HepG2 (cell line): ENCODE results near the gene CGB8.

Experiments used
- EP300 ChIP-seq, 3 experiments: sonication (generic) in 1 of 3; formaldehyde crosslinking in 1 of 3; IDR thresholded peaks; 2 replicates each; pipeline versions ENCODE4 v1.5.1 to v1.6.1; 2011 to 2020; ENCODE audit warnings: low read depth in 2 of 3, low read length in 2 of 3, borderline replicate concordance in 1 of 3, improper control_type of control experiment in 1 of 3, mild to moderate bottlenecking in 1 of 3, missing genetic modification reagents in 1 of 3, moderate library complexity in 1 of 3
- TF ChIP-seq, protein P1 (sequence below): sonication (generic); formaldehyde crosslinking; IDR thresholded peaks from 2 replicates; pipeline ENCODE4 v1.5.0; 2020; ENCODE audit warnings: mild to moderate bottlenecking, missing genetic modification reagents, moderate library complexity

DNA sequence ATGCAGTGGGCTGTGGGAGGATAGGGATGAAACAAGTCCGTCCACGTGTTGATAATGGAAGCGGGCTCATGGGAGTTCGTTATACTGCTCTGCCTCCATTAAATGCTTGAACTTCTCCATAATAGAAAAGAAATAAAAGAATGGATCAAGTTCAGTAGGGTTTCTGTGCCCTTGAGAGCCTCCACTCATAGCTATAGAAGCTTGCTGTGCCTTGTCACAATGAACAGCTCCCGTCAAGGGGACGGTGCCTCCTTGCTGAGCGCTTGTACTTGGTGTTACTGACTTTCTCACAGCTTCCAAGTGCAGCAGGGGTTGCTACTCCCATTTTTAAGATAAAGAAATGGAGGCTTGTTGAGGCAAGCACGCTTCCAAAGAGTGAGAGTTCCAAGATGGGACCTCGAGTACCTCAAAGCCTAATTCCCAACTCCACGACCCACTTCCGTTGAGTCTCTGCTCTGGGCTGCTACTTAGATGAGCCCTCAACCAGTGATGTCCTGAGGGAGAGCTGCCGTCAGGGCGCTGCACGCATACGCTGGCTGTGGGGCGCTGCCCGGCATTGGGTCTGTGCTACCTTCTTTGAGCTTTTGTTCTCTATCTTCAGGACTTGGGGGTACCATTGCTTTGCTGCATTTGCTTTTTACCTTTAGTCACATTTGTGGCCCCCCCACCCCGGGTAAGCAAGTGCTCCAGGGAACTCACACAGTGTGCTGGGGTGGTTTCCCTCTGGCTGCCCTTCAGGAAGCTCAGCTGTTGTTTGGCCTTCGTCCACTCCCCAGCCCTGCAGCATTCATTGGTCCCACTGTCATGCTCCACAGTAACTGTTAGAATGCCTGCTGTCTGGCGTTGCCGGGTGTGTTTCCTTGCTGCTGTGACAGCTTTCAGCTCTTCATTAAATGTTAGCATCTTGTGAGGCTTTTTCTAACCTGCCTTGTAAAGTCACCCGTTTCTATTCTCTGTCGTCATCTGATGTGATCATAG is 45.9 kb upstream of the CGB8 start:
- no peak for TF ChIP-seq EP300 (IDR thresholded peaks at IDR 0.05; ENCODE audit: low read depth in 2 of 2, low read length in 2 of 2)
- TF ChIP-seq EP300 (CRISPR knock-in tag; IDR thresholded peaks at IDR 0.05; ENCODE audit: borderline replicate concordance): no peak
- TF ChIP-seq, protein P1, sequence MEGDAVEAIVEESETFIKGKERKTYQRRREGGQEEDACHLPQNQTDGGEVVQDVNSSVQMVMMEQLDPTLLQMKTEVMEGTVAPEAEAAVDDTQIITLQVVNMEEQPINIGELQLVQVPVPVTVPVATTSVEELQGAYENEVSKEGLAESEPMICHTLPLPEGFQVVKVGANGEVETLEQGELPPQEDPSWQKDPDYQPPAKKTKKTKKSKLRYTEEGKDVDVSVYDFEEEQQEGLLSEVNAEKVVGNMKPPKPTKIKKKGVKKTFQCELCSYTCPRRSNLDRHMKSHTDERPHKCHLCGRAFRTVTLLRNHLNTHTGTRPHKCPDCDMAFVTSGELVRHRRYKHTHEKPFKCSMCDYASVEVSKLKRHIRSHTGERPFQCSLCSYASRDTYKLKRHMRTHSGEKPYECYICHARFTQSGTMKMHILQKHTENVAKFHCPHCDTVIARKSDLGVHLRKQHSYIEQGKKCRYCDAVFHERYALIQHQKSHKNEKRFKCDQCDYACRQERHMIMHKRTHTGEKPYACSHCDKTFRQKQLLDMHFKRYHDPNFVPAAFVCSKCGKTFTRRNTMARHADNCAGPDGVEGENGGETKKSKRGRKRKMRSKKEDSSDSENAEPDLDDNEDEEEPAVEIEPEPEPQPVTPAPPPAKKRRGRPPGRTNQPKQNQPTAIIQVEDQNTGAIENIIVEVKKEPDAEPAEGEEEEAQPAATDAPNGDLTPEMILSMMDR (CRISPR knock-in tag): no peak
